ENCODE measurements around the gene HELZ2.
A peak's percentile ranks its signal among the peaks of the same experiment; 100 is the strongest.
"Not testable (repeated sequence)": the region's sequence is repeated elsewhere in the genome, so short reads cannot be mapped to it uniquely, and the experiment has no call there.

Gene HELZ2

GRCh38 chr20:63564036-63564810 lies 9.8 kb downstream of the HELZ2 start:
- DNase-seq = no peak

GRCh38 chr20:63563225-63563935 lies 10.7 kb downstream of the HELZ2 start:
- DNase-seq = no peak

GRCh38 chr20:63562461-63563224 lies 11.4 kb downstream of the HELZ2 start:
- DNase-seq = no peak

GRCh38 chr20:63561624-63562396 lies 12.2 kb downstream of the HELZ2 start:
- no peak for DNase-seq

GRCh38 chr20:63560856-63561609 lies 13.0 kb downstream of the HELZ2 start:
- no peak for DNase-seq

GRCh38 chr20:63560333-63560805 lies 13.7 kb downstream of the HELZ2 start:
- no peak for DNase-seq

GRCh38 chr20:63559485-63560332 lies 14.3 kb downstream of the HELZ2 start:
- not testable (repeated sequence) for DNase-seq

- no peak for DNase-seq
Observed at GRCh38 chr20:63558804-63559484, 15.1 kb downstream of the HELZ2 start.

GRCh38 chr20:63557481-63557891 lies 16.6 kb downstream of the HELZ2 start:
- DNase-seq = no peak

GRCh38 chr20:63556873-63557478 lies 17.1 kb downstream of the HELZ2 start:
- DNase-seq = no peak

GRCh38 chr20:63555661-63556381 lies 18.2 kb downstream of the HELZ2 start:
- no peak for DNase-seq

GRCh38 chr20:63554361-63555278 lies 19.4 kb downstream of the HELZ2 start:
- no peak for DNase-seq

- no peak for DNase-seq
Observed at GRCh38 chr20:63553933-63554290, 20.1 kb downstream of the HELZ2 start, which contains the start of gene FNDC11. FNDC11 (plus strand) TSS chr20:63554159; CDS start chr20:63555664, 1,505 bp downstream.

- peak; percentile 15 to 33 for DNase-seq
Observed at GRCh38 chr20:63553251-63553932, 20.6 kb downstream of the HELZ2 start.

- no peak for DNase-seq
Observed at GRCh38 chr20:63552481-63553249, 21.4 kb downstream of the HELZ2 start.

GRCh38 chr20:63551068-63551467 lies 23.0 kb downstream of the HELZ2 start:
- DNase-seq = no peak
